ENCODE data around the gene THOC7. TPM values are rescaled to one million over a fixed set of nuclear protein-coding genes. Genes with fewer than 3 reads are reported as not detected.

Gene THOC7
- total and polyA plus RNA-seq, 2 of the 4 experiments (the other 2 are of a cell fraction) = 25.8 to 55.9 TPM

GRCh38 chr3:63909431-63909830, 45.8 kb upstream of the THOC7 start:
- Histone ChIP-seq H3K14ac (replicated peaks; ENCODE audit: low read depth, low read length) (no peak overlapping the region), H2BK20ac (ENCODE audit: low read depth, low read length) (no peak overlapping the region), H2BK15ac (ENCODE audit: low read depth, low read length) (no peak overlapping the region), H4K20me1 (ENCODE audit: insufficient read depth, low read length) (peaks cover 15% of the 10 kb centered on the region; the same call in 1 of the 2 replicates), H3K36me3 (ENCODE audit: control insufficient read depth, insufficient read depth, low read length) (no peaks in the 10 kb centered on the region), H3K27me3 (ENCODE audit: control insufficient read depth, insufficient read depth, low read length) (no peaks in the 10 kb centered on the region), H3K4me3 (ENCODE audit: insufficient read depth, low read depth, low read length) (no peak overlapping the region), H3K18ac (ENCODE audit: low read depth, low read length) (no peak overlapping the region), H2AK9ac (replicated peaks; ENCODE audit: low read depth, low read length, poor library complexity) (no peak overlapping the region), H3K27ac (ENCODE audit: insufficient read depth, low read length) (no peak overlapping the region), H3K9me1 (ENCODE audit: insufficient read depth, low read length) (no peaks in the 10 kb centered on the region; the same call in 1 of the 2 replicates), H4K5ac (ENCODE audit: low read depth, low read length) (no peak overlapping the region), H4K8ac (ENCODE audit: low read depth in 2 of 2, low read length in 2 of 2) (no peak overlapping the region), H3K4me2 (ENCODE audit: low read depth, low read length) (0 out of 2 replicates have a peak overlapping the region, but pooled peaks have one; percentile 40), H3K56ac (ENCODE audit: extremely low read depth, insufficient read depth, low read length) (no peak overlapping the region), H3K23ac (ENCODE audit: low read depth, low read length) (no peak overlapping the region), H3K9me3 (ENCODE audit: control insufficient read depth, insufficient read depth, low read length) (no peaks in the 10 kb centered on the region), H3K9ac (ENCODE audit: low read depth, low read length) (no peak overlapping the region), H2BK120ac (ENCODE audit: low read depth, low read length) (no peak overlapping the region), H4K91ac (ENCODE audit: insufficient read depth, low read depth, low read length) (no peak overlapping the region), H3K4me1 (ENCODE audit: control insufficient read depth, insufficient read depth, low read length) (peaks cover 7% of the 10 kb centered on the region), H2BK5ac (ENCODE audit: low read depth, low read length, poor library complexity, severe bottlenecking) (no peak overlapping the region), H3K4ac (ENCODE audit: low read depth, low read length) (no peak overlapping the region), H2AFZ (replicated peaks; ENCODE audit: low read length, poor library complexity) (no peak overlapping the region), H2AK5ac (ENCODE audit: low read depth, low read length) (no peak overlapping the region), H3K79me1 (ENCODE audit: low read depth in 1 of 2, low read length in 2 of 2) (peaks cover 19 to 67% of the 10 kb centered on the region in 2 experiments)
- ATAC-seq (ENCODE audit: low read depth) (peak; percentile 3; the same call in 1 of the 2 replicates), DNase-seq (peak; percentile 67)
- intact Hi-C loops (cut with micrococcal nuclease) = no loop called here
- in situ Hi-C loops (cut with MboI; ENCODE audit: low sequenced_read_pairs) = no loop called here
- POLR2A ChIA-PET (ENCODE audit: unreplicated experiment) = no interaction called here
- no CpG with 5 or more reads among the region's 2 CpGs for WGBS, 2 experiments (ENCODE audit: extremely low coverage in 2 of 2, insufficient read length in 1 of 2)
- BruUV-seq (replicated peaks) = no TSS peak
- TF ChIP-seq SMC3 (IDR thresholded peaks at IDR 0.05; ENCODE audit: low read depth, low read length) = no peak
- peak; percentile 69 for TF ChIP-seq FOS (IDR thresholded peaks at IDR 0.05; ENCODE audit: low read depth, low read length)
- TF ChIP-seq MAFK (IDR thresholded peaks at IDR 0.05; ENCODE audit: low read depth, low read length) = 0 out of 2 replicates have a peak, but pooled peaks have one; percentile 5
- no peak for TF ChIP-seq MXI1 (IDR thresholded peaks at IDR 0.05; ENCODE audit: borderline replicate concordance, low read depth, low read length)
- TF ChIP-seq CTCF (conservative IDR thresholded peaks at IDR 0.05; ENCODE audit: low read depth, low read length) = no peak
- TF ChIP-seq NFE2L2 (IDR thresholded peaks at IDR 0.05; ENCODE audit: low read depth, low read length) = no peak
- dilution Hi-C loops (cut with HindIII; ENCODE audit: low sequenced_read_pairs, unreplicated experiment) = no loop called here
- CTCF ChIA-PET = interaction anchor here (1.1 kb wide), 1 partner anchor 69 kb away, joined by 3 read pairs; no protein-coding TSS in a partner anchor
